HG02763 (cell line): ENCODE measurements around the gene PRKCZ.

Experiments used
- ATAC-seq: cut with Tn5 transposase; IDR thresholded peaks from one replicate; pipeline ENCODE4 v1.9.1; 2021; ENCODE audit warnings: mild to moderate bottlenecking, moderate library complexity; ENCODE audit not compliant: unreplicated experiment

The PRKCZ gene

DNA sequence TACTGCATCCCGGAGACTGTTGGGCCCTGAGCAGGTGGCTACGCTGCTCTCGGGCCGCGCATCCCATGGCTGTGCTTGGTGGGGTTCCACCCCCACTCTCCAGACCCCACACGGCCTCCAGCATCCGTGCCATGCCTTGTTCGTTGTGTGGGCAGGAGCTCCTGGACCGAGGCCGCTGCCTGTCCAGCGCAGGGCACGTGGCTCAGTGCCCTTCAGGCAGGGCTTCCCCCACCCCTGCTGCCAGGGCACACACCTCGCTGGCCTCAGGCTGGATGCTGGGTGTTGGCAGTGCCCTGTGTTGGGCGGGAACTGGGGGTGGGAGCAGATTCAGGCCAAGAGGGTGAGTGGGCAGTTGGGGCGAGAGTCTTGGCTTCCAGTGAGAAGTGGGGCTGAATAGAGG lies 9.9 kb downstream of the PRKCZ start:
- no peak for ATAC-seq

- ATAC-seq, result no peak
Observed at GRCh38 chr1:2060535-2060934, 10.3 kb downstream of the PRKCZ start.

GRCh38 chr1:2061065-2061778 lies 11.0 kb downstream of the PRKCZ start:
- no peak for ATAC-seq

GRCh38 chr1:2065699-2066098 lies 15.5 kb downstream of the PRKCZ start:
- ATAC-seq, result no peak

DNA sequence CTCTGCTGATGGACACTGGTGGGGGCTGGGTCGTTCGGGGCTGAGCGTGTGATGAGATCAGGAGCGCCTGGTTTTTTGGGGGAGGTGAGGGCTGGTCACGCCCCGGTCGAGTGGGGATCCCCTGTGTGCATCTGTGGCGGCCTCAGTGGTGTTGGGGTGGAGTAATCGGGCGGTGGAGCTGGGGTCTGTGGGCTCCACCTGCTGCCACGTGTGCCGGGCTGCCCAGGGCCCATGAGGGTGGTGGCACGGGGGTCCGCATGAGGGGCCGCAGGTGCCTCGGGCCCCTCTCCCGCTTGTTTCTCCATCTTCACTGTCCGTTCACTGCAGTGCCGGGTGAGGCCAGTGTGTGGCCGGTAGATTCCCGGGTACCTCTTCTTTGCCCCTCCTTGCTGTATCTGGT lies 17.2 kb downstream of the PRKCZ start:
- ATAC-seq, result no peak

- no peak for ATAC-seq
Observed at GRCh38 chr1:2067981-2068380, 17.8 kb downstream of the PRKCZ start.

- no peak for ATAC-seq
Observed at GRCh38 chr1:2068951-2069350, 18.7 kb downstream of the PRKCZ start.

GRCh38 chr1:2070016-2070415 lies 19.8 kb downstream of the PRKCZ start:
- no peak for ATAC-seq

DNA sequence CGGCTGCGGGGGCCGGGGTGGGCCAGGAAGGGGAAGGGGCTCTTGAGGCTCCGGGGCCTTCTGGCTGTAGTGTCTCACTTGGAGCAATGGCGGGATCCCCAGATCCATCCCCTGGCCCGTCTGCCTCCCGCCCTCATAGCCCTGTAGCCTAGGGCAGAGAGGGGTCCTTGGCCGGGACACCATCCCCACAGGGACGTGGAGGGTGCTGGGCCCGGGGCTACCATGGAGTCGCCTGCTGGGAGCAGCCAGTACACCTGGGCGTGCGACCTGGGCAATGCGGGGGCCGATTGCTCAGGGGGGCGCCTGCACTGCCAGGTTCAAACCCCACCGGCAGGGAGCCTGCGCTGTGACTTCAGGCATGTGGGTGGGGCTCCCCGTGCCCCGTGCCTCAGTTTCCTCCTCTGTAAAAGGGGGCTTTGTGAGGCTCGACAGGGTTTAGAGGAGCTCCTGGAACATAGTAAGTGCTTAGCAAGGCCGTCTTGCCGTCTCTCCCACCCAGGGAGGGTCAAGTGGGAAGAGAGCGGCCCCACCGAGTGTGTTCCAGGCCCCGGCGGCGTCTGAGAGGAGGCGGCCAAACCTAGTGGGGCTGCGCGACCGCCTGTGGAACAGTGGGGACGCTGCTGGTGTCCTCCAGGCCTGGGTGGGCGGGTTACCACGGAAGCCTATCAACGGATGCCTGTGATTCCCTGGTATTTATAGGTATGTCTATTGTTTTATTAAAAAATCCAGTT lies 20.8 kb downstream of the PRKCZ start:
- ATAC-seq, result no peak

DNA sequence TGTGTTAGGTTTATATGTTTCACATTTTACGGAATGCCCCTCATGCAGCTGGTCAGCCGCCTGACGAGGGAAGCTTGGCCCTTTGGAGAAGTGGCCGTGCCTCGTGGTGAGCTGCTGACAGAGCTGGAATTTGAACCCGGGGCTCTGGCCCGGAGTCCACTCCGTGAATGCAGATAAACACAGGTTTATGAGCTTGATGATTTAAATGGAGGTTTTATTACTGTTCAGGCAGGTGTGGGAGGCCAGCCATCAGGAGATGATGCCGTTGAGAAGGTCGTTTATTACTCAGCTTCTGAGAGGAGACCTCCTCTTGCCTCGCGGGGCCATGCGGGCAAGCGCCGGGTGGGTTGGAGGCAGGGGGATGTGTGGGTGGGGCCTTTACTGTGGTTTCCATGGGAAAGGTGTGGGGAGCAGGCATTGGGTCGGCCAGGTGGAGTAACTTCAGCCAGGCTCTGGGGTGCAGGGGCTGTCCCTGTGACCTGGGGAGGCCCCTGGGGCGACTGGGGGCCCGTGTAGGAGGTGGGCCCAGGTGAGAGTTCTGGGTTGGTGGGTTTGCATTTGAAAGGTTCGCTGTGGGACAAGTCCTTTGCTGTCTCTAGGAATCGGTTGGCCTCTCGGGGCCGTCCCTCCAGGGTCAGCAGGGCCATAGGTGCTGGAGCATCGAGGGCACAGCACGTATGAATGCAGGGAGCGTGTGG lies 22.0 kb downstream of the PRKCZ start:
- no peak for ATAC-seq

GRCh38 chr1:2072891-2073290 lies 22.7 kb downstream of the PRKCZ start:
- ATAC-seq, result no peak

GRCh38 chr1:2073382-2074230 lies 23.4 kb downstream of the PRKCZ start:
- ATAC-seq, result no peak

GRCh38 chr1:2074396-2074795 lies 24.2 kb downstream of the PRKCZ start:
- no peak for ATAC-seq

GRCh38 chr1:2074944-2075740 lies 24.9 kb downstream of the PRKCZ start:
- ATAC-seq, result no peak

DNA sequence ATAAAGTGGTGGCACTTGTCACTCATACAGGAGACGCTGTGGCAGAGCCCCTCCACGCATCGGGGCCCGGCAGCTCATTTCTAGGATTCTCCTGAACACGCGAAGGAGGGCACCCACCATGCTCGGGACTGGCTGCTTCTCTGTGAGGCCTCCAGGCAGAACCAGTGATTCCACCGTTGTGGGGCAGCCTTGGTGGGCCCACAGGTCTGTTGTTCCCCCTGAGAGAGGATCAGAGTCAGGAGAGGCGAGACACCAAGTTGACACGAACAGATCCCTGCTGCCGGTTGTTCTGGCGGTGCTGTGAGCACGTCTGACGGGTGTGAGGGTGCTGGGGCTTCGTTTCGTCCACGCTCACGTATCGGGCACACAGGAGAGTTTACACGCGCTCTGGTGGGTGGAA lies 26.6 kb downstream of the PRKCZ start:
- ATAC-seq, result no peak

GRCh38 chr1:2078170-2078569 lies 28.0 kb downstream of the PRKCZ start:
- ATAC-seq, result no peak

- ATAC-seq, result no peak
Observed at GRCh38 chr1:2079396-2080085, 29.3 kb downstream of the PRKCZ start.

DNA sequence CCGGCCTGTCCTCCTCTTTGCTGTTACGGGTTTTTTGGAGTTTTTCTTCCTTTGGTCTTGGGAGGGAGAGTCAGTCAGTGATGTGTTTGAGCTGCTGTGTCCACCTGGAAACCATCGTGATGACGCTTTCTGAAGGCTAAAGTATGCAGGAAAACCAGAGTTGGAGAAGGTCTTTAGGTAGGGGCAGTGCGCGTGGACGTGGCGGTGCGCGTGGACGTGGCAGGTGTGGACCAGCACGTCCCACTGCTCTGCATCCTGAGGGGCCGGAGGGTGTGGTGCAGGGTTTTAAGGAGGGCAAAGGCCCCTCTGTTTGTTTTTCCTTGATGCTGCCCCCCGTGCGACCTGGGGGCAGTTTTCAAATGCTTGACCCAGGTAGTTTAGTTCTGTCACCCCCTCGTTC lies 29.9 kb downstream of the PRKCZ start:
- no peak for ATAC-seq

DNA sequence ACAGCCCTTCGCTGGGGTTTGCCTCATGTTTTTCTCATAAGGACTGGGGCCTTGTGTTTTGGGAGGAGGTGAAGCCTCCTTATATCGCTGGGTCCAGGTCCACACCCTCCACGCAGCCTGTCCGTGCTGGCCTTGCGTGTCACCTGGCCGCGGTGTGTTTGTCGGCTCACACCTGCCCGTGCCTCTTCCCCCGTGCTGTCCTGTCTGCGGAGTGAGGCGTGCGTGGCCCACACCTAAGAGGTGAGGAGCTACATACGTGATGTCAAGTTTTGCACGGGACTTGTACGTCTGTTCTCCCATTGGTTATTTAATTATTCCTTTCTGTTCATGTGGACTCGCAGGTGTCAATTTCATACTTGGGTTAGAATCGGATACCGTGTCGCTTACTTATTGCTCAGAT lies 30.7 kb downstream of the PRKCZ start:
- ATAC-seq, result no peak
